ENCODE results near the gene LRRC36.
A peak's percentile ranks its signal among the peaks of the same experiment; 100 is the strongest.
"Not testable (repeated sequence)": the region's sequence is repeated elsewhere in the genome, so short reads cannot be mapped to it uniquely, and the experiment has no call there.

The LRRC36 gene

GRCh38 chr16:67345401-67345800, 18.8 kb downstream of the LRRC36 start:
- no peak for DNase-seq

GRCh38 chr16:67346341-67346740, 19.7 kb downstream of the LRRC36 start:
- no peak for DNase-seq

- DNase-seq, result no peak
These were observed 22.6 kb downstream of the LRRC36 start for GRCh38 chr16:67349172-67349571.

- DNase-seq, result no peak
These were observed 23.7 kb downstream of the LRRC36 start for GRCh38 chr16:67350324-67350723.

GRCh38 chr16:67352463-67352862, 25.8 kb downstream of the LRRC36 start:
- not testable (repeated sequence) for DNase-seq

- no peak for DNase-seq
These were observed 29.8 kb downstream of the LRRC36 start for GRCh38 chr16:67356396-67356795.

- no peak for DNase-seq
These were observed 30.9 kb downstream of the LRRC36 start for GRCh38 chr16:67357561-67357960.

- DNase-seq, result not testable (repeated sequence)
These were observed 33.1 kb downstream of the LRRC36 start for GRCh38 chr16:67359540-67360269.

GRCh38 chr16:67361038-67361437, 34.4 kb downstream of the LRRC36 start:
- no peak for DNase-seq

GRCh38 chr16:67364600-67365235, 38.1 kb downstream of the LRRC36 start:
- DNase-seq, result no peak

- DNase-seq, result no peak
These were observed 44.0 kb downstream of the LRRC36 start for GRCh38 chr16:67370661-67371060.

GRCh38 chr16:67372664-67373063, 46.0 kb downstream of the LRRC36 start:
- no peak for DNase-seq

- DNase-seq, result not testable (repeated sequence)
These were observed 49.4 kb downstream of the LRRC36 start for GRCh38 chr16:67376012-67376411.

GRCh38 chr16:67378642-67379041, 52.0 kb downstream of the LRRC36 start:
- DNase-seq, result no peak

- DNase-seq, result no peak
These were observed 56.7 kb downstream of the LRRC36 start for GRCh38 chr16:67383284-67383683.

- no peak for DNase-seq
These were observed 58.3 kb downstream of the LRRC36 start for GRCh38 chr16:67384778-67385510.

- DNase-seq, result no peak
These were observed 60.3 kb downstream of the LRRC36 start for GRCh38 chr16:67386861-67387455.

GRCh38 chr16:67387479-67388079, 61.0 kb downstream of the LRRC36 start:
- no peak for DNase-seq

GRCh38 chr16:67388191-67388590, 61.6 kb downstream of the LRRC36 start:
- no peak for DNase-seq

- DNase-seq, result no peak
These were observed 62.0 kb downstream of the LRRC36 start for GRCh38 chr16:67388591-67388990.

GRCh38 chr16:67389911-67390815, 63.5 kb downstream of the LRRC36 start:
- peak; percentile 62 for DNase-seq

Data from CD4-positive, alpha-beta T cell treated with Interferon gamma for 1 hour (primary cell).